NCI-H446 treated with DMSO at 0.1 percent for 48 hours (cell line): ENCODE data around the gene P2RX6.
"Not testable (repeated sequence)": the region's sequence is repeated elsewhere in the genome, so short reads cannot be mapped to it uniquely, and the experiment has no call there.

Experiments used
- DNase-seq: peaks from one replicate; lab custom pipeline; 2025; lab: John Stamatoyannopoulos, UW

Gene P2RX6

DNA sequence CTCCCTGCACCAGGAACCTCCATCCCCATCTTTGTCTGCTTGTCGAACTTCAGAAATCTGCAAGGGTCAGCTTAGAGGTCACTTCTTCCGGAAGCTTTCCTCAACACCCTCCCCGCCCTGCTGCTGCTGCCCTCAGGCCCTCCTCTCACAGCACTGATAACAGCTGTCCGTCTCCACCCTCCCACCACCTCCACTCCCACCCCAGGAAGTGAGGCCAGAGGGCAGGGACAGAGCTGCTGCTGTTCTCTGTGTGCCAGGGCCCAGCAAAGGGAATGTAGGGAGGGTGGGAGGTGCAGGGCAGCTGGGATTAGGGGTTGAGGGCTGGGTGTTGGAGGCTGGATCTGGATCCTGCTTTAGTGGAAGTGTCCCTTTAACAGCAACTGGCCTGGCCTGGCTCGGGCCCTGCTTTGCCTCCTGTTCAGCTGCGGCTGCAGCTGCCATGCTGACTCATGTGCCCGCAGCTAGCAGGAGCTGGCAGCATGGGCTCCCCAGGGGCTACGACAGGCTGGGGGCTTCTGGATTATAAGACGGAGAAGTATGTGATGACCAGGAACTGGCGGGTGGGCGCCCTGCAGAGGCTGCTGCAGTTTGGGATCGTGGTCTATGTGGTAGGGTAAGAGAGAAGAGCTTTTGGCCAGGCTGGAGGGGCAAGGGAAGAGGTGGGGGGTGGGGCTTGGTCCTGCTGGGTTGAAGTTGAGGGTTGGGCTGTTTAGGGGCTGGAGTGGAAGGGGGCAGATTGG is at the start of gene P2RX6:
P2RX6 (plus strand) TSS at position 440 of the 740 bp plus-strand sequence; CDS start at position 450, 10 bp downstream.
- peak; percentile 53 for DNase-seq

DNA sequence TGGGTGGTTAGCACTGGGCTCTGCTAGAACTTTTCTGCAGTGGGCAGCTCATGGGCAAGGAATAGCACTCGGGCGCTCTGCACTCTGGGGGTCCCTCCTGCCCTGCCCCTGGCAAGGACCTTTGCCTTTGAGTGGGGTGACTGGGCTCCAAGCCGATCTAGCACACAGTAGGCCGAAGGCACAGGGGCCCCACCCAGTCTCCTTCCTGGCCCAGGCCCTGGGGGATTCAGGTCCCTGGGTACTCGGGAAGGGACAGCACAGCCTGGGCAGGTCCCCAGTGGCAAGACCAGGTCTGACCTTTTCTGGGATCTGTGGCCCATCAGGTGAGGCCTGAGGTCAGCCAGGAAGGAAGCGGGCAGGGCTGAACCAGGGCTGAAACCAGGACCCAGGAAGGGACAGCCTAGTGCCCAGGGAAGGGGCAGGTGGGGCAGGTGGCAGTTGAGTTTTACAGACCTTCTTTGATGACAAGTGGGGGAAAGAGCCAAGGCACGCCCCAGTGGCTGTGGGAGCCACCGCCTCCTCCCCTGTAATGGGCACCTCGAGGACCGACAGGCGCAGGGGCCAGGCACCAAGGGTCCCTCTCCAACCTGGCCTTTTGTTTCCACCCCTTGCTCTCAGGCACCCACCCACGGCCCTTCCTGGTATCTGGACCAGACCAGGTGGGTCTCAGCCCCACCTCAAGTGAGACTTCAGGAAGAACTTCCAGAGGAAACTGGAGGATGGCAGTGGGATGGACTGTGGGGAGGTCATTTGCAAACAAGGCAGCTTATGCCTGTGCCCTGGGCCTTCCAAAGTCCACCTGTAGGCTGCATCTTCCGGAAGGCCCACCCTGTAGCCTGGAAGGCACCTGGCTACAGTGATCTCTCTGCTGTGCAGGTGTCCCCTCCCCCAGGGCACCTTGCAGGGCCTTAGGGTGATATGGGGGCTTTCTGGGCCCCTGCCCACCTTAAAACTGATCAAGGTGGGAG is 48.8 kb upstream of the P2RX6 start:
- DNase-seq, result no peak

DNA sequence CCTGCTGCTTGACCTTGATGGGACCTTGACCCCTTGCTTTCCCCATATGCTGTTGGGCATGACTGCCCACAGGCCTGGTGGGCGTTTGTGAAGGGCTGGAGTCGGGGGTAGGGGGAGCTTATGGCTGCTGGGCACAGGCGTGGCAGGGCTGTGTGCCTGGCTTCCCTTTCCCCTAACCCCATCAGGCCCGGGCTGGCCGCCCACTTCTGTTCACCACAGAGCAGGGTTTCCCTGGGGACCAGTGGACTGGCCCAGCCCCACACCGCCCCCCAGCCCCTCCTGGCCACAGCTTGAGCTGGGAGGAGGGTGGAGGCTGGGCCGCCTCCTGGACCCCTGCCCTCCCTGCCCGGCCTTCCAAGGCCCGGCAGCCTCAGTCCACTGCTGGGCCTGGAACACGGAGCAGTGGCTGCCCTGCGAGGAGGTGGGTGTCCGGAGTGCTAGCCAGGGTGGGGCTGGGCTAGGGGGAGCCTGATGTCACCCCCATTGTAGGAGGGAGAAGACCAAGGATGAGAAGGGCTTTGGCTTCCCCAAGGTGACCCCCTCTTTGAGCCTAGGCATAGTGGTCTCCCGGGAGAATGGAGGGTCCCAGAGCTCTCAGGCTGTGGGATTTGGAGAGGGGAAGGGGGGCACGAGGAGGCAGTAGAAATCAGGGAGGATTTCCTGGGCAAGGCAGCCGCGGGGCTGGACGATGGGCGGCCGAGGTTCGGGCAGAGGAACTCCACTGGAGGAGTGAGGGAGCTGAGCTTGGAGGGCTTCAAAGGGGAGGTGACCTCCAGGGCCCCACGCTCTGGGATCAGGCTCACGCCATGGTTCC is 47.9 kb upstream of the P2RX6 start, which contains the start of gene AIFM3:
AIFM3 (plus strand) TSS at position 373 of the 814 bp plus-strand sequence. CDS start 690 bp downstream, outside the sequence.
- DNase-seq, result no peak

- DNase-seq, result no peak
Measured at GRCh38 chr22:20967697-20968211, 47.2 kb upstream of the P2RX6 start.

DNA sequence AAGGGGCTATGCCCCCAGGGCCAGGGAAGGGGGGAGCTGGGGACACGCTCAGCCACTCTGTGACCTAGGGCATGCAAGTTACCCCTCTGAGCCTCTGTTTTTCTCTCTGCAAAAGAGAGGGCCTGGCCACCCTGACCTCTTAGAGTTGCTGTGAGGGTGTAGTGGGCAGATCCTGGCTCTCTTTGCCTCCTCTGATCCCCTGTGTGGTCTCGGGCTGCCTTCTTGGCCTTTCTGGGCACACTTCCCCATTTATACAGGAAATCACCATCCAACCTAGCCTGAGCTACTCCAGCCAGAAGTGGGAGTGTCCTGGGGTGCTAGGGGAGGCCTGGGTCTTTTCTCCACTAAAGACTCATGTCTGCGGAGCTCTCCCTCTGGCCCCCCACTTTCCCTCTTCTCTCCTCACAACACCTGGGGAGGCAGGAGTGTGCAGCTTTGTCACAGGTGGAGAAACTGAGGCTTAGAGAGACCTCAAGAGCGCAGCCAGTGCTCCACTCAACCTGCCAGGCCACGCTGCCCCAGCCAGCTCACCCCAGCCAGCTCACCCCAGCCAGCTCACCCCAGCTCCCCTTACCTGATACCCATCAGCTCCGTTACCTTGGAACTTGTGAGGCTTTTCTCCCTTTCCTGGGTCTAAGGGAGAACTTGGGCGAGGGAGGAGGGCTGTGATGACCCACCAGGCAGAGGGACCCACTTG is 46.5 kb upstream of the P2RX6 start:
- DNase-seq, result no peak

DNA sequence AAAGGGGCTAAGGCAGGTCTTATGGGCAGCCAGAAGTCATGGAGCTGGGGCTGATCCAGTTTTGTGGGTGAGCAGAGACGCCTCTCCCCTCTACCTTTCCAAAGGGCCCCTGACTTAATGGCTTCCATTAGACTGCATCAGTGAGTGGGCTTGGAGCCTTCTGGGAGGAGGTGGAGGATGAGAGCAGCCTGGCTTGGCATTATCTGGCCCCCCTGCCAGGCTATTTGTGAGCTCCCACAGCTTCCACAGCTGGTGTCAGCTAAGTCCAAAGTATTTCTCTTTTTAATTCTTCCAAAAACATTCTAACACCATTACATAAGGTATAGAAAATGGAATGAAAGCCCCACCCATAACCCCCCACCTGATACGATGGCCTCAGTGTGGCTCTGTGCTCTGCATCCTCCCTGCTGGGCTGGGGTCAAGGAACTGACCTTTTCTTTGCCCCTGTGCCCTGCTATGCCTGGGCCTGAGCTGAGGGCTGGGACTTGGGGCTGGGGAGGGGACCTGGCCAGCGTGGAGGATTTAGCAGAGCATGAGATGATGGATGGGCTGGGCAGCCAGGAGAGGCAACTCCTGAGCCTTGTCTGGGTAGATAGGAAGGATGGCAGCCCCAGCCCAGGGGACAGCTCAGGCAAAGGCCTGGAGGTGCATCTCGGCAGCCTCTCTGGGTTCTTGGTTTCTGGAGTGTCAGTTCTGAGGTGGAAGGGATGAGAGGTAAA is 43.9 kb upstream of the P2RX6 start:
- peak; percentile 76 for DNase-seq

GRCh38 chr22:20972014-20972694 is 42.8 kb upstream of the P2RX6 start:
- not testable (repeated sequence) for DNase-seq

- no peak for DNase-seq
Measured at GRCh38 chr22:20972933-20973577, 41.9 kb upstream of the P2RX6 start.

GRCh38 chr22:20973634-20974286 is 41.2 kb upstream of the P2RX6 start:
- DNase-seq, result no peak

GRCh38 chr22:20974336-20974955 is 40.5 kb upstream of the P2RX6 start:
- no peak for DNase-seq

DNA sequence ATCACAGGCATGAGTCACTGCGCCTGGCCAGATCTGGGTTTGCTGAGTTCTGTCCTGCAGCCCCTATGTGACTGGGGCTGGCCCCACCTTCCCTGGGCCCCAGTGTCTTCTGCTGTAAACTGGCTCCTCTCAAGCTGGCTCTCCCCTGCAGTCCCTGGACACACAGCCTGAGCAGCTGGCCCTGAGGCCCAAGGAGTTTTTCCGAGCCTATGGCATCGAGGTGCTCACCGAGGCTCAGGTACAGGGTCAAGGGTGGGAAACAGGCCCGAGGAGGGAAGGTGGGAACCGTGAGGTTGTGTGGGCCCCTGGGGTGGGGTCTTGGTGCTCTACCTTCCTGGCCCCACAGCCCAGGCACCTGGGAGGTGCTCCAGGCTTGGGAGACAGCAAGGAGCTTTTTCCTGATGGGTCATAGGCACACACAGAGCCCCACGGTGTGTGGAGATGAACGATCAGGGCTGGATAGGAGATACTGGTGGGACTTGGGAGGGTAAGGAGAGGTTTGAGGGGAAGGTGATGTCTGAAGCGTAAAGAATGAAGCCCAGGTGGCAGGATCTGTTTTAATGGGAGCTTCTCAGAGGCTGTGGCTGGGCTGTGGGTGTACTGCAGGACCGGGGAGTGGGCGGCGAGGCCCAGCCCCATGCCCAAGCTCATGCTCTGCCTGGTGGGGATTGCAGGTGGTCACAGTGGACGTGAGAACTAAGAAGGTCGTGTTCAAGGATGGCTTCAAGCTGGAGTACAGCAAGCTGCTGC is 39.2 kb upstream of the P2RX6 start:
- no peak for DNase-seq

DNA sequence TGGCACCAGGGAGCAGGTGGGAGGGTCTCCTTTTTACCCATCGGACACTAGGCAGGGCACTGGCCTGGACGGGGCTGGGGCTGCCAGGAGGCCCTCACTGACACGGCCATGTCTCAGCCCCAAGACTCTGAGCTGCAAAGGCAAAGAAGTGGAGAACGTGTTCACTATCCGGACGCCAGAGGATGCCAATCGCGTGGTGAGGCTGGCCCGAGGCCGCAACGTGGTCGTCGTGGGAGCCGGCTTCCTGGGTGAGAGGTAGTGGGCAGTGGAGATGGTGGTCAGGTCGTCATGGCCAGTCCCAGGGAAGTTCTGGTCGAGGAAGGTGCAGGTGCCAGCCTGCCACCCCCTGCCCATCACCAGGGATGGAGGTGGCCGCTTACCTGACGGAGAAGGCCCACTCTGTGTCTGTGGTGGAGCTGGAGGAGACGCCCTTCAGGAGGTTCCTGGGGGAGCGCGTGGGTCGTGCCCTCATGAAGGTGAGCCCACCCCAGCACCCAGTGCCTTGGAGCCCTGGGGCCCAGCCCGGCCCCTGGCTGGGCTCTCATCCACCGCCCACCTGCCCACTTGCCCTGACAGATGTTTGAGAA is 38.6 kb upstream of the P2RX6 start:
- DNase-seq, result no peak

- DNase-seq, result no peak
Measured at GRCh38 chr22:20977019-20977418, 37.9 kb upstream of the P2RX6 start.

- DNase-seq, result no peak
Measured at GRCh38 chr22:20977516-20978170, 37.3 kb upstream of the P2RX6 start.

GRCh38 chr22:20978419-20978818 is 36.5 kb upstream of the P2RX6 start:
- DNase-seq, result no peak

DNA sequence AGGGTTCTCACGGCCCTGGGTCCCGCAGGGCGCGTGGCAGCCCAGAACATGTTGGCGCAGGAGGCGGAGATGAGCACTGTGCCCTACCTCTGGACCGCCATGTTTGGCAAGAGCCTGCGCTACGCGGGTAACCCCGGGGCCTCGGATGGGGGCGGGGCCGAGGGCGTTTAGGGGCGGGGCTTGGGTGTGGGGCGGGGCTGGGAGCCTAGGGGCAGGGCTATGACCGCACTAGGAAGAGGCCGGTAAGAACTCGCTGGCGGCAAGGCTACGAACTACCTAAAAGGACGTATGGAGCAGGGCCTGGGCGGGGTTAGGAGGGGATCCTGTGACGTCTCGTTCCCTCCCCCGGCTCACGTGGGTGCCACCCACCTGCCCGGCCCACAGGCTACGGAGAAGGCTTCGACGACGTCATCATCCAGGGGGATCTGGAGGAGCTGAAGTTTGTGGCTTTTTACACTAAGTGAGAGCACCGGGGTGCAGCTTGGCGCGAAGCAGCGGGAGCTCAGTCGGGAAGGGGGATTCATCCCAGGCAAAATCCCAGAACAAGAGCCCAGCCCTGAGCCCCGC is 35.6 kb upstream of the P2RX6 start:
- DNase-seq, result no peak
